DMS79 (cell line): Measurements from ENCODE around the gene FAM236D.
"Not testable (repeated sequence)": the region's sequence is repeated elsewhere in the genome, so short reads cannot be mapped to it uniquely, and the experiment has no call there.

Experiments
- DNase-seq: peaks from one replicate; lab custom pipeline; 2025; lab: John Stamatoyannopoulos, UW

Gene FAM236D

GRCh38 chrX:72808110-72808509 is at the start of gene FAM236D:
TSS of gene FAM236D (minus strand) at chrX:72808210. CDS start at chrX:72808110, 100 bp downstream.
- DNase-seq = not testable (repeated sequence)

GRCh38 chrX:72837532-72837931 is 29.5 kb upstream of the FAM236D start:
- DNase-seq = not testable (repeated sequence)

- DNase-seq = not testable (repeated sequence)
Observed at GRCh38 chrX:72830701-72831100, 22.7 kb upstream of the FAM236D start.

GRCh38 chrX:72790390-72790789 is 17.6 kb downstream of the FAM236D start:
- not testable (repeated sequence) for DNase-seq

GRCh38 chrX:72788142-72788541 is 19.9 kb downstream of the FAM236D start:
- not testable (repeated sequence) for DNase-seq

- DNase-seq = not testable (repeated sequence)
Observed at GRCh38 chrX:72783964-72784363, 24.0 kb downstream of the FAM236D start.

GRCh38 chrX:72783365-72783936 is 24.6 kb downstream of the FAM236D start:
- not testable (repeated sequence) for DNase-seq

GRCh38 chrX:72782560-72782959 is 25.4 kb downstream of the FAM236D start, which contains the start of gene FAM236B:
TSS of gene FAM236B (minus strand) at chrX:72782660. CDS start at chrX:72782560, 100 bp downstream.
- DNase-seq = not testable (repeated sequence)

- DNase-seq = not testable (repeated sequence)
Observed at GRCh38 chrX:72778146-72778545, 29.9 kb downstream of the FAM236D start.

- not testable (repeated sequence) for DNase-seq
Observed at GRCh38 chrX:72777467-72777790, 30.6 kb downstream of the FAM236D start.

- not testable (repeated sequence) for DNase-seq
Observed at GRCh38 chrX:72776653-72777466, 31.1 kb downstream of the FAM236D start, which contains the start of gene DMRTC1B. TSS of gene DMRTC1B (plus strand) at chrX:72776890. CDS start at chrX:72845136, 68,246 bp downstream.

- DNase-seq = not testable (repeated sequence)
Observed at GRCh38 chrX:72760454-72760853, 47.6 kb downstream of the FAM236D start.
